Hematopoietic multipotent progenitor cell treated with erythropoietin and hydrocortisone succinate and interleukin-3 and kit ligand, for 6 days (in vitro differentiated cells): Measurements from ENCODE around the gene SAMMSON.

Source experiments
- DNase-seq: peaks from one replicate; pipeline ENCODE4 v3.0.0-alpha.2; 2015

Gene SAMMSON

DNA sequence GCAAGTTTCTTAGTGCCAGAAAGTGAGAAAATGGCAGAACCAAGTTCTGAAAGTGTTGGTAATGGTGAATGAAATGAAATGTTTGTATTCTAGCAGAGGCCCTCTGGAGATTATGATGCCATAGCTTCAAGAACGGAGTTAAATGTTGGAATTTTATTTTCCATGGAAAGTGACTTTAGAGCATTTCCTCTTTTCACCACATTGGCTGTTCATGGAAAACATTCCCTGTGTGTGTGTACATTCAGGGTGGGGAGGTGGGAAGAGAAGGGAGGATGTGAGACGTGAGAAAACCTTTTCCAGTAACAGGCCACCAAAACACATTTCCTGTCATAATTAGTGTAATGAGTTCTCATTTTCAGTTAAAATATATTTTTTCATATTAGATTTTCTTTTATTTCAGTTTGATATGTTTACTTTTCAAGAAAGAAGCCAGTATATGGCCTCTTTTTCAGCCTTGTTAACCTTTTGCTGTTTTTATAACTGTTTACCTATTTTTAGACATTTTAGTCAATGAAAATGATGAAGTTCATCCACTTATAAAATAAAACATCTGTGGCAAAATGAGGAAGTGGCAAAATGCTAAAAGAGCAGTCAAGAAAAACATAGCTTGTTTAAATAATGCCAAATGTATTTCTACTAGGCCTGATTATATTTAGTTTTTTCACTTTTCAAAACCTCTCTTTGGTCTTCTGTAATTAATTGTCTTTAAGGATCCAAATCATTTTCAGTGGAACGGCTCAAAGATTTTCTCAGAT is 21.6 kb downstream of the SAMMSON start:
- no peak for DNase-seq

DNA sequence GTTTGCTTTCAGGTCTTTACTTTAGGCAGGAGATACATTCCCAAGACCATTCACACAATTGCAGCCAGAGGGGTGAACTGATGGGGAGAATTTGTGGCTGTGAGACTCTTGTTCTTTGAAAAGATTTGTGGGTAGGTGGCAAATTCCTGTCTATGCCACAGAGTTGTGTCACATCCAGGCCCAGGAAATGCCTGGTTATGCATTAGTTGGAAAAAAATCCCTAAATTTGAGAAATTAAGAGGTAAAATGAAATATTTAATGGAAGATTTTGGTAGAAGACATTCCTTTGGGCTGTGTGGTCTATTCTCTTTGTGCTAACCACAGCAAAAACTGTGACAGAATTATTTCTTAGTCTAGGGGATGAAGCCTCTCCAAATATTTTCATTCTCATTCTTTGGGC is 28.8 kb downstream of the SAMMSON start:
- no peak for DNase-seq

DNA sequence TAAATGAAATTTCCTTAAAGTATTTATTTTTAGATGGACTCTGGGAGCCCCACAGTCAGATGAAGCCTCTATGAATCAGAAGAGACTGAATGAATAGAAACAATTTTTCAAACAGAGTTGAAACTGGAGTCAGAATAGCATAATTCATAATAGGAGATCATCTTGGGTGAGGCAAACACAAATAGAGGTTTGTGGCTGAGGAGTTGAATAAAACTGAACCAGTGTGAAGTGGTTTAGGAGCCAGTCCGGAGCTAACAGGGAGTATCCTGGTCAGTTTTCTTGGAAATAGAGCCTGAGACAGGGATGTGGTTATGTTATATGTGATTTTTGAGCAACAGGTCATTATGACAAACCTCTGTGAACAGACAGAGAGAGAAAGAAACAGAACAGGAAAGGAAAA is 39.2 kb downstream of the SAMMSON start:
- DNase-seq = no peak

- DNase-seq = no peak
Observed at GRCh38 chr3:70040386-70040785, 40.9 kb downstream of the SAMMSON start.

GRCh38 chr3:70042641-70043040 is 43.1 kb downstream of the SAMMSON start:
- no peak for DNase-seq

GRCh38 chr3:70049761-70050160 is 50.2 kb downstream of the SAMMSON start:
- no peak for DNase-seq

DNA sequence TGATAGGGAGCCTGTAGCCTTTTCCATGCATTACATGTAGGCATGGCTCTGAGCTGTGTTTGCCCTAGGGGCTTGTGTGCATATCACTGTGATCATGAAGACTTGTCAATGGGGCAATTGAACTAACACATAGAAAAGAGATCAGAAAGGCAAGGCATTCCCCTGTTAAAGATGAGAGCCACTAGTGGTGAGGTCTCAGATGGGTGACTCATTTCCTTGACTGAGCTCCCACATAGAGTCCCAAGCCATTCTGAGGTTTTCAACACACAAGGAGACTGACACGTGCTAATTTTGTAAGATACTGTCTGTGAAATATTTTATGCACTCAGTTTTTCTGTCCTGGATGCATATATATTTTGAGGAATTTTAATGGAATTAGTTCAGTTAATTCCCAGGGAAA is 53.8 kb downstream of the SAMMSON start:
- peak; percentile 9 for DNase-seq

DNA sequence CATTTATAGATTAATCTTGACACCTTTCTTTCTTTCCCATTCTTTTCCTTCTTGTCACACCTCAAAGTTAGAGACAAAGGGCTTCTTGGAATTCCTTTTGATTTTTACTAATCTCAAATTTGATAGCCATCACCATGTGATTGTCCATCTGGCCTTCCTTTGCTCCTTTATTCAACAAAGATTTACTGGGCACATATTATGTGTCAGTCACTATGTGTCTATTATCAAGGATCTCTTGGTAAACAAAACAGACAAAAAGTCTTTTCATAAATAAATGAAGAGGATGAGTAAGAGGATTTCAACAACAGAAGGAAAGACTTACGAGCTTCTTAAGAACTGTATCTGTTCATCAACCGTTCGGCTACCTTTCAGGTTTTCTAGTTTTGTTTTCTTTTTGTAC is 56.5 kb downstream of the SAMMSON start:
- no peak for DNase-seq

- no peak for DNase-seq
Observed at GRCh38 chr3:70057426-70057825, 57.9 kb downstream of the SAMMSON start.

GRCh38 chr3:70061096-70061495 is 61.6 kb downstream of the SAMMSON start:
- no peak for DNase-seq

DNA sequence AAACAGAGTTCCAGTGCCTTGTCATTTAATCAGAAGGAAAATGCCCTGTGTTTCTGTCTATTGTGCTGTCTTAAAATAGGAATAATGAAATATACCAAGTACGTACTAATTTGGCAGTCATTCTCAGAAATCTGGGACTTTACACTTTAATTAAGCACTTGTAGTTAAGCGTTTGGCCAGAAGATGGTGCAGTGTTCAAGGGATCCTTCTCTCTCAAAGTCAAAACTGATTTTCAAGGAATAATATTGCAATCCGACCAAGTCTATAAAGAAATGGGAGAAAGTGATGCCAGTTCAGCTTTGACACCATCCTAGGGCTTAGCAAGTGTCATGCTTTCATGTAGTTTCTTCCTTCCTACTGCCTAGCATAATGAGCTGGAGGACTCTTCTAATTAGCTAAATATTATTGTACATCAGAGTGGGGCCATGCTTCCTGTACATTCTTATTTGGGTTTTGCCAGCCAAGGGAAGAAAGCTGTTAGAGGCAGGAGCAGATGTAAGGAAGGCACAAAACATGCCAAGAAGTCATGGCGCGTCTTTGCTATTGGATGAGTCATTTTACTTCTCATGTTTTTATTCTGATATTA is 64.8 kb downstream of the SAMMSON start:
- DNase-seq = peak; percentile 62

DNA sequence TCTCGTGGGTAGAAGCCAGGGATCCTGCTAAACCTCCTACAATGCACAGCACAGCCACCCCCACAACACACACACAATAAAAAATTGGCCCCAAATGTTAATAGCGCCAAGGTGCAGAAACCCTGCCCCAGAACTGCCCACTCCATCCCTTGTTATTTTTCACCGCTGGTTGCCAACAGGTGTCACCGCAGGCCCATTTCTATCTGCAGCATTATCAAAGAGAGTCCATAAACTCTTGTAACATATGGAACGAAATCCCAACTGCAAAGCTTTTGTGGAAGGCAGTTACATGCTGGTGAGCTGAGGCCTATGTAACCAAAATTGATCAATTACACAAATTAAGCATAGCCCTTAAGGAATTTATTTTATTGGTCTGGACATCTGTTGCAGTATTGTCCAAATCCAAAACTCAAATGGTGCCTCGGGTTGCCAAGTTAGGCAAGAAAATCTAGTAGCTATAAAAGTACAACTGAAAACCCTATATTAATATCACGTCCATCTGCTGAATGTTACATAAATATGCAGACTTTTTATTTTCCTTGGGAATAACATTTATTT is 66.2 kb downstream of the SAMMSON start:
- peak; percentile 2 for DNase-seq

DNA sequence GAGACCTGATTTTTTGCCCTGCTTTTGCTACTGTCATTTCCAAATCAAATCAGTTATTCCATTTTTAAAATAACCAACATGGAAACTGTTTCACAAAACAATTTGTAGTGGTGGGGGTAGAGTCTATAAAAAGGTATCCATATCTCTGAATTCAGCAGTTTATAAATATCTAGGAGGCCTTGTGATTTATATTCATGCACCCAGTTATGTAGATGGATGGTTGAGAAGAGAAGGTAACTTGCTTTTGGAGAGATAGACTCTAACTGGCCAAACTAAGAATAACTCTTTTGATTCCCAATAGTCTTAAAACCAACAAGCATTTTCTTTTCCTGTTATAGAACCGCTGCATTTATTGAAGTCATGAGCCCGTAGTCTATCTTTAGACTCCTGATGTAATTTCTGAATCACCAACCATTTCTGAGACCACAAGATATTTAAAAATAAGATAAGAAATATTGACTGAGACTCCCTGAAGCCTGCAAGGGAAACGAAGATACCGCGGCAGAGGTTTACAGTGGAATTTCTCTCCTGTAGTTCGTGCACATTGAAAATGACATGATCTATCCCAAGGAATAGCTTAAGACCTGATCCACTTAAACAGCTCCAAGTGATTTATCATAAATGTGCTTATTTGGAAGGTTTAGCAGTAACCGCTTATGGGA is 68.5 kb downstream of the SAMMSON start:
- peak; percentile 0 for DNase-seq

DNA sequence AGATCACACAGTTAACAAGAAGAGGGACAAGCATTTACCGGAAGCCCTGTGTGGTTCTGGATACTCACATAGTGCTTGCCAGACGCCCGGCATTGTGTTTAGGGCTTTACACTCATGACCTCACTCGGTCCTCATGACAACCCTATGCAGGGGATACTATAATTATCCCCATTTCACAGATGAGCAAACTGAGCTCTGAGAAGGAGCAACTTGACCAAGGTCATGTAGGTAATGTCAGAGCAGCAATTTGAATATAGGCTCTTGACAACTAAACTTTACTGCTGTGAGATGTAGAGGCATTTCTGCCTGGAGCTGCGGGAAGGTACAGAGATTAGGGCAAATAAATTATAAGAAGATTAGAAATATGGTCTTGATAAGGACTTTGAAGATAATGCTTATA is 70.0 kb downstream of the SAMMSON start:
- no peak for DNase-seq

GRCh38 chr3:70071138-70071537 is 71.6 kb downstream of the SAMMSON start:
- no peak for DNase-seq

GRCh38 chr3:70072180-70072579 is 72.6 kb downstream of the SAMMSON start:
- DNase-seq = no peak

DNA sequence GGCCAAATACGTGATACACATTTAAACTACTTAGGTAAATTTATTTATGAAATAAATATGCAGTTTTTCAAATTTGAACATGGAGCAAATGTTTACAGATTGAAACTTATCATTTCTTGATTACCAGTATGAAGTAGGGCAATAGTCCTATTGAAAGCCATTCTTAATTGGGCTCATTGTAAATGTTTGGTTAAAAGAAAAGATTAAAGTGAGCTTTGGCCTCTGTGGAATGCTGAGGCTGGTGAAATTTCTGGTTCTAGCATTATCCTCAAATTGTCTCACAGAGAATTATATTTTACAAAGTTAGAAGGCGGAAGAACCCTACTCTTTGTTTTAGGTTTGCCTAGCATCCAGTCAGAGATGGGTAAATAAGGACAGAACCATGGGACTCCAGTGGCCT is 73.2 kb downstream of the SAMMSON start:
- DNase-seq = no peak

- no peak for DNase-seq
Observed at GRCh38 chr3:70075101-70075500, 75.6 kb downstream of the SAMMSON start.

DNA sequence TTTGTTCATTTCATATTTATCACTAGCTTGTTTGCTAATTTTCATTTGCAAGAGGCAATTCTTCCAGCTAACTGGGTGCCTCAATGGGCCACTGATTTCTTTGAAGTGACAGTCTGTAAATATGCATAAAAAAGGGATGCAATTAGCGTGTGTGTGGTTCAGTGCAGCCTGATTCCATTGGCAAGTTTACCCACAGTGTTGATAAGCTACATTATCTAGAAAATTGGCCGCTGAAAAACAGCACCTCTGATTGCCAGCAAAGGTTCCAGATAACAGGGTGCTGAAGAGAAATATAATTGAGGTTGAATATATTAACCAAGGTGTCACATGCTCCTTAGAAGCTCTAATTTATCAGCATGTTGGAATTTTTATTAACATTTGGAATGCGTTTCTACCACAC is 76.9 kb downstream of the SAMMSON start:
- DNase-seq = no peak

- DNase-seq = no peak
Observed at GRCh38 chr3:70078778-70079177, 79.2 kb downstream of the SAMMSON start.

- no peak for DNase-seq
Observed at GRCh38 chr3:70085613-70086012, 86.1 kb downstream of the SAMMSON start.

DNA sequence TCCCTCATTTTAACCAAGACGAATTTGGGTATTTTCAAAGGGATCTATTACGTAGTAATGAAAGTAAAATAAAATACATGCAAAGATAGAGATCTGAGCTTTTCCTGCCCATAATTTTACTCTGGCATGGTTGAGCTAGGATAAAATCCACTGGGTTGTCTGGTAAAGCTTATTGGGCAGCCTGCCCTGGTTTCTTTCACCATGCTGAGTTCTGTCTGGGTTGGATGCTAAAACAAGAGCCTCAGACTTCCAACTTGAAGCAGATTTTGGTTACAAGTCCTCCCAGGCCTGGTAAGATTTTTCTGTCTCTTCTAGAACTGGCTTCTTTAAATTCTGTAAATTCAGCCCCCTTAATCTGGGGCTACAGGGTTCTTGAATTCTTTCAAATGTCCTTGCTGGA is 86.8 kb downstream of the SAMMSON start:
- no peak for DNase-seq

GRCh38 chr3:70090322-70090913 is 90.9 kb downstream of the SAMMSON start:
- DNase-seq = peak; percentile 51

GRCh38 chr3:70094197-70094596 is 94.7 kb downstream of the SAMMSON start:
- DNase-seq = no peak
